HG03025 (cell line): Measurements from ENCODE around the gene TMEM181.
"Not testable (repeated sequence)": the region's sequence is repeated elsewhere in the genome, so short reads cannot be mapped to it uniquely, and the experiment has no call there.

Experiments used
- ATAC-seq: cut with Tn5 transposase; IDR thresholded peaks from one replicate; pipeline ENCODE4 v1.9.1; 2021; ENCODE audit warnings: mild to moderate bottlenecking, moderate library complexity; ENCODE audit not compliant: unreplicated experiment, low FRiP score

Gene TMEM181

DNA sequence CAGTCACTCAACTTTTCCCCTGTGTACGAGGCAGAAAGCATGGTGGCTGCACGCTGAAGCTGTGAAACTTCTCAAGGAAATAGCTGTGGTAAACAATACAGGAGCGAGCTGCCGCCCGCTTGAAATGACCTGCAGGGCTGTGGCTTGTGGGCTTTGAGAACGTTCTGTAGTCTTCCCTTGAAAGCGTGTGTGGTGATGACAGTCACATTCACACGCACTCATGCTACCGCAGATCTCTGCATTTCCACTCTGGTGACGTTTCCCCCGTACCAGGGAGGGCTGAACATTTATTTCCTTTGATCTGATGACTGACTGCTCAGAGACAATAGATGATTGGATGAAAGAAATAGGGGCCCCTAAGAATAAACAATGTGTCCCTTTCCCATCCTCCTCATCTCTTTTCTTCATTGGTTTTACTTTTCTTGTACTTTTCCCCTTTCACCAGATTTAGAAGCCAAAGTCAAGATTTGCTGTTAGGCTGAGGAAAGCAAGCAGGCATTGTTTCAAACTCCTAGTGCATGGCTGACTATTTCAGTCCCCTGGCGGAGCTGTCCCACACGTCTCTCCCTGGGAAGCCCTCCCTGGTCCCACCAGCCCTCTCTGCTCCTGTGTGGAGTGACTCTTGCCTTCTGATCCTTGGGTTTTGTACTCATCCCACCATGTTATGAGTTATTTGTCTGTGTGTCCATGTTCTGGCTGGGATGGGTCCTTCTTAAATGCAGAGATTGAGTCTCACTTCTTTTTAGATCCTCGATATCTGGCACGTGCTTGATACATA lies 93.9 kb downstream of the TMEM181 start:
- ATAC-seq, result no peak

DNA sequence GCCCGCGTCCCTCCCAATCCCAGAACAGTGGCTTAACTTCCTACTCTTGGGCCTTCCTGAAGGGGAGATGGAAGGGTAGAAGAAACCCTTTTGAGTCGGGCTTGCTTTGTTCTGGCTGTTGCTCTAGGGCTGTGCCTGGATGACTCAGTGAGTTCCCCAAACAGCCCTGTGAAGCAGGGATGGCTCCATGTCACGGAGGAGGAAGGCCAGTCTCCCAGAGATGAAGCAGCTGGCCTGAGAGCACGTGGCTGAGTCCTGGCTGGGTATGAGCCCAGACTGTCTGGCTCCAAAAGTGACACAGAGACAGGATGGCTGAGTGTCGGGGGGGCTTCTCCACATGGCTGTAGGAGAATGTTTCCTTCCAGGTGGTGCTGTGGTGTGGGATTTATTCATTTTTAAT lies 94.6 kb downstream of the TMEM181 start:
- ATAC-seq, result no peak

DNA sequence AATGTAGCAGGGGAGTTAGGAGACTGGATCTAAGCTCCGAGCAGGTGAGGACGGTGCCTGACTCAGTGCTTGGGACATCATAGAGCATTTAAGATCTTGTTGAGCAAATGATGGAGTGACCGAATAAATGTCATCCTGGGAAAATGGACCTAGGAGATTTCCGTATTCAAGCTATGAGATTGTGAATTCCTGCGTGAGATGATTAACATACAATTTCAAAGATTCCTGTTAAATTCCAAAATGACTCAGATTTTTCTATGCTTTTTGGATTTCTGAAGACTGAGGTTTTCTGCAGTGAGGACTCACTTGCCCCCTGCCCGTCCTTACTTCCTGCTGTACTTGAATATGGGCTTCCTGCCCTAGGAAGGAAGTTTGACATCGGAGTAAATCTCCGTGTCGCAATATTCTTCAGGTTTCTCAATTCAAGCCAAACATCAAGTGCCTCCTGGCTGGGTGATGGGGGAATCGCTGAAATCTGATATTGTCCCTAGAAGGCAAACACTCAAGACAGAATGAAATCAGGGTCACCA lies 95.1 kb downstream of the TMEM181 start:
- ATAC-seq, result no peak

DNA sequence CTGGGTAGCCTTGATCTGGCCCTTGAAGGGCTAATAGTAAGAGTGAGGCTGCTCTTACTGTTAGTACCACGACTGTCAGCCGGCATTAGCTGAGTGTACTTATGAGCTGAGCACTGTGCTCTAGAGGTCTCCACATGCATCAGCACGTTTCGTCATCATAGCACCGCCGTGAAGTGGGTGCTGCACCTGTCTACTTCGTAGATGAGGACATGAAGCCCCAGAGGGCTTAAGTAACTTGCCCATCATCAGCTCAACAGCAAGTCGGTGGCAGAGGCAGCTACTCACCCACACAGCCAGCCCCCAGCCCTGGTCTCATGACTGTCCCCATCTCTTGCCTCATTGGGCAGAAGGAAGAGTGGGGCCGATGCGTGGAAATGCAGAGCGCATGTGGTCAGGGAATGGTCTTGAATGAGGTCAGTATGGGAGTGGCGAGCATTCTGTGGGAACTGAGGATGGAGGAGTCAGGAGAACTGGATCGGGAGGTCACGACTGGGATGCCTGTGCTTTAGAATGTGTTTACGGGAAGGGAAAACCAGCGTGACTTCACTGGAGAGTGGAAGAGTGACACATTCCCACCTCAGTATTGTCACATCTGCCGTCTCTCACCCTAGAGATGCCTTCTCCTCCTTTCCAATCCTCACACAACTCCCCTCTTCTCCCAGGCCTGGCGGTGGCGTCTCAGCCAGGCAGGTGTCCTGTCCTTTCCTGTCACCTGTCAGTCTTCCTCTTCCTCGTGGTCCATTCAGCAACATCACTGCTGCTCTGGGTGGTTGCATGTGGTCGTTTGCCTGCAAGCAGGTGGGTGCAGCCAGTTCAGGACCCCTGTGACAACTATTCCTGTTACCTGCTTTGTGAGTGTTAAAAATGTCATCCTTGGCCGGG lies 95.9 kb downstream of the TMEM181 start:
- no peak for ATAC-seq

DNA sequence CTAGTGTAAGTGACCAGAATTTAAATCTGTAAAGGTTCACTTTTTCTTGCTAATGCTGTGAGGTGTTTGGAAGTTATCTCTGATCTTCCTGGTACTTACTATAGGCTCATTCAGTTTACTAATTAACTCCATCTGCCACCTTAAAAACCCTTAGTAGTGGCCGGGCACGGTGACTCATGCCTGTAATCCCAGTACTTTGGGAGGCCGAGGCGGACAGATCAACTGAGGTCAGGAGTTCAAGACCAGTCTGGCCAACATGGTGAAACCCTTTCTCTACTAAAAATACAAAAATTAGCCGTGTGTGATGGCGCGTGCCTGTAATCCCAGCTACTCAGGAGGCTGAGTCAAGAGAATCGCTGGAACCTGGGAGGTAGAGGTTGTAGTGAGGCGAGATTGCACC lies 97.1 kb downstream of the TMEM181 start:
- not testable (repeated sequence) for ATAC-seq

DNA sequence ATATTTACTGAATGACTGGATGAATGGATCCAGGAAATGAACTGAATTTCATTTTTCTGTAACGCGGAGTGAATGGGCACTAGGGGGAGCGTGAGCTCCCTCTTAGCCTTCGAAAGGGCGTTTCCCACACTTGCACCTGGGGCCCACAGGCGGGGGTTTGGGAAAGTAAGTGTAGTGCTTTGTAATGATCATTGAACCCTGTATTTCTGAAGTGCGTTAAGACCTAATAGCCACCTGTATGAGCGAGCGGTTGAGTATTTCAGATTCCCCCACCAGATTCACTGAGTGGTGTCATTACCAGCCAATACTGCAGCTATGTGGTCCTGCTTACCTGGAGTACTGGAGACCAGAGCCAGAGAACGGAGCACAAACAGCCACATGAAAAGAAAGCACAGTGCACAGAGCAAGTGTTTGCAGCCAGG lies 100.5 kb downstream of the TMEM181 start:
- ATAC-seq, result no peak

DNA sequence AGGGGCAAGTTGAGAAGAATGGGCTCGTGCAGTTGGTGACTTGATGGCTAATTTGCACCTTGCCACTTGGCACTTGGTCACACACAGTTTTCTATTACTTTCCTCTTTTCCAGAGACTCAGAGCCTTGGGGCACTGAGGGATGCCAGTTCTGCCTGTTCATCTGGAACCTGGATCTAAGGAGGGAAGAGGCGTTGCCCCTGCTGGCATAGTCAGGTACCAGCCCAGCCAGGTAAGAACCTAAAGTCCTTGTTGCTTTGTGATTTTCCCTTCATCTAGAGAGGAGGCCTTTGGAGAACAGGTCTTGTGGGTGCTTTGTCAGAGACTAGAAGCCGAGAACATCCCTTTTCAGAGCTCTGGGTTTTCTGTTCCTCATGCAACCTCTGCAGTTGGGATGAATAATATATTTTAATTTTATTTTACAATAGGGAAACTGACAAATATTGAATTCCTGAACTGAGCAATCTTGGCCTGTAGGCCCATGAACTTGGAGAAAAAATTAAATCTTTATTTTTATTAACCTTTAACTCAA lies 101.3 kb downstream of the TMEM181 start:
- no peak for ATAC-seq

DNA sequence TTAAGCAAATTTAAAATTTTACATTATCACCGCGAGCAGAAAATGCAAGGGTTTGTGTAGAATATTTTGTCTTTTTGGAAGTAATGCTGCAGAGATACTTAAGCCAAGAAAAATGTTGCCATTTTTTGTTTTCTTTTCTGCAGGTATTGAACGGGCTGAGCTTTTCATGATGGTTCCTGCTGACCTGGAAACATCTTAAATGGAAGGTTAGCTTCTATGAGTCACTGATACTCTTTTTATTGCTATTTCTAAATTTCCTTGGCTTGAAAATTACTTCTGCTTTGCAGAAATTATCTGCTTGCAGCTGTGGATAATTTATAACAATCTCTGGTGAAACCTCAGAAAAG lies 102.7 kb downstream of the TMEM181 start:
- ATAC-seq, result no peak

DNA sequence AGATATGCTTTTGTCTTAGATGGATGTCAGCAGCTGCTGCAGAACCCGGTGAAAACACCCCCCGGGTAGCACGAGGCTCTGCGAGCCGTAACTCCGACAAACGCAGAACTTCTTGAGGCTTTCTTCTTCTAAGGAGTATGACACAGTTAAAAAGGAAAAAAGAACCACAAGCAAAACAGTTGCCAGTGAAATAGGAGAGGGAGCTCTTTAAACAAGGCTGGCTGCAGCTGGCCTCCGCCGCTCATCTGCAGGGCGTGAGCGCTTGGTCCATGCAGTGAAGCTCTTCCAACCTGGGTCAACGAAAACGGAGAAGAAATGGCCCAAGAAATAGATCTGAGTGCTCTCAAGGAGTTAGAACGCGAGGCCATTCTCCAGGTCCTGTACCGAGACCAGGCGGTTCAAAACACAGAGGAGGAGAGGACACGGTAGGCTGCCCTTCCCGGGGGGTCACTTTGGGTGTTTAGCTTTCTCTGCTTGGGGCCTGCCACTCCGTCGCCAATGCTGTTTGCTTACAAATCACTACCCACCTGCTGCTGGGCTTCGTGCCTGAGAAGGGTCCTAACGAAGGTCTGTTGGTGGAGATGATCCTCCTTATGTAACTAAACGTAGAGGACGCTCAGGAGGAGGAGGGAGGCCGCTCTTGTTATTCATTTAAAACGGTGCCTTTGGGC lies 103.2 kb downstream of the TMEM181 start:
- ATAC-seq, result no peak

DNA sequence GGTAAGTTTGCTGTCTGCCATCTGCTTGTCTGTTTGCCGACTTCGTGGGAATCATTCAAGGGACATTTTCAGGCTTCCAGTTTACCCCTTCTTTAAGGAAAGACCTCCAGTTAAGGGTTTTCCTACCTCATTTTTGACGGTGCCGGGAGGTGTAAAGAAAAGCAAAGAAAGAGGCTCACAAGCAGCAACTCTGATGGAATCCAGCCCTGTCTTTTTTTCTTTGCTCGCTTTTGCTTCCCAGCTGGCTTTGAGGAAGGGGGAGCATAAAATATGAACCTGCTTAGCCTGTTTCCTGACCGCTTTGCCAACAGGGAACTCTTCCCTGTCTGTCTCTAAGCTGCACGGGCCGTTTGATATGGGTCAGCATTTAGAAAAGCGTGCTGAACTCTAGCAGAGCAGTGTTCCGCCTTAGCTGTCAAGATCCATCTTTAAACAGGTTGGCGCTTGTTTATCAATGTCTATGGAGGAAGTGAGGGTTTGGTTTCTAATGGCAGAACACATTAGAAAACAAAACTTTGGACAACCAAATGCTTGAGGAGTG lies 103.8 kb downstream of the TMEM181 start:
- no peak for ATAC-seq

DNA sequence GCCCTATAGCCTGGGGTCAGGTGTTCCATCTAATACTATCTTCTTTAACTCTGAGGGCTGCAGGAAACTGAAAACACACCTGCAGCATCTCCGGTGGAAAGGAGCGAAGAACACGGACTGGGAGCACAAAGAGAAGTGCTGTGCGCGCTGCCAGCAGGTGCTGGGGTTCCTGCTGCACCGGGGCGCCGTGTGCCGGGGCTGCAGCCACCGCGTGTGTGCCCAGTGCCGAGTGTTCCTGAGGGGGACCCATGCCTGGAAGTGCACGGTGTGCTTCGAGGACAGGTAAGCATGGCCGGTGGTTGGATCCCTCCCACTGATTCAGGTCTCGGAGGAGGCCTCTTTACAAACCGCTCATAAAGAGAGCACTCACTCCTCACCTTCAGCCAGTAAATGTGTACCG lies 105.4 kb downstream of the TMEM181 start:
- ATAC-seq, result no peak

DNA sequence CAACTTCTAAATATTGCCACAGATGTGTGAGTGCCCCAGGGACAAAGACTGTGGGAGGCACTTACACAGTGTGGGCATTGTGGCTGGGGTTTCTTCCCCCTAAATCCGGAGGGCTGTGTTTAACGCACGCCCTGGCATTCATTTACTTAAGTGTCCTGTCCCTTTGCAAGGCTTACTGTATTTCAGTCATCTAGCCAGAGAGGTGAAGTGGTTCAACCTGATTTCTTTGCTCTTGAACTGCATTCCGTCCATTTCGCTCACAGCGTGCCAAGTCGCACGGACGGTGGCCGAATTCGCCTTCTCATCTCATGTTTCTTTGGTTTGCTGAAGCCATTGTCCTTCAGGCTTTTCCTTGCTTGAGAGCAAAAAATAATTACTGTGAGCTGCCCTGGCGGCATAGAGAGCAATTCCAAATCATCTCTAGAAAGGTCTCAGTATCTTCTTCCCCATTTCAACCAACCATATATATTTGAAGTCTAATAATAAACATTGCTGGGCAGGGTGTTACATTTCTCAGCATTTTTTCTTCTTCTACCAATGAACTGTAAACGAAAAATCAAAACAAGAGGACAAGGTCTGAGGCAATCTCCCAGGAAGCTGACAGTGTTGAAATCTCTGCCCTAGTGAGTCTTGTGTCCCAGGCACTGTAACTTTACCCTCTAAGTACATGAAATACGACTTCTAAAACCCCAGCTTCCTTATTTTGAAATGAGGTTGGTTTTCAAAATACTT lies 106.9 kb downstream of the TMEM181 start:
- no peak for ATAC-seq

DNA sequence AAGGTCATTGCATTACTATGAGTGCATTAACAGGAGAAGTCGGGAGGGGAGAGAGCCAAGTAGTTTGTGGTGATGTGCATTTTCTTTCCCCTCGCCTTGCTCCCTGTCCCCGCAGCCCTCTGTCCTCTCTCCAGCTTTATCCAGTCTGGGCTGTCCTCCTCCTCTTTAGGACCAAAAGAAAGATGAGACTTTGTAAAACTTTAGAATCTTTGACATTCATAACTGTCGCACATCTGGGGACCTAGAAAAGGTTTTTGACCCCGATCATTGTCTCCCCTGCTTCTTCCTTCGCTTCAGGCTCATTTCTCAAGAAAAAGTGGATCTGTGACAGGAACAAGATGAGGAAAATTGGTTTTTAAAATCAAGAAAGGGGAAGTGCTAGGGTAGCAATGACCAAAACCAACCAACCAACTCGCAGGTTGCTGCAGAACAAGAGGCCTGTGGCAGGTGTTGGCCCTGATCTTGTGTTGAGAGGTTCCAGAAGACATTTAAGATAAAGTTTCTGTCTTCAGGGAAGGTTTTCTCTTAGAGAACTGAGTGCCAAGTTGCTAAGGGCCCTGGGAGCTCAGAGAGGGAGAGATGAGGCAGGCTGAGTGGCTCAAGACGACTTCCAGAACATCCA lies 107.6 kb downstream of the TMEM181 start:
- ATAC-seq, result no peak

DNA sequence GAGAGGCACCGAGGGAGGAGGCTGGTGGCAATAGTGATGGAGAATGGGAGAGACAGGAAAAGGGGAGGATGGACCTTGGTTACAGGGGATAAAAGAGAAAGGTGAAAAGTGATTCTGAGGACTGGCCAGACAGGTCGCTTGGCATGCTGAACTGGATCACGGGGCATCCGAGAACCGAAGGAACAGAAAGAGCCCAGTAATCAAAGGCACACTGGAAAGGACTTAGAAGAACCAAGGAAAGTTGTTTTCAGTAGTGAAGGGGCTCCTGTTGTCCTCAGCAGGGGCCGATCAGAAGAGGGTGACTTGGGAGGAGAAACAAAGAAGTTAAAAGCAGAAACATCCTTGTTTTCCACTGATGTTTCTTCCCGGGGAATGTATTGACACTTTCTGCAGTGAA lies 108.8 kb downstream of the TMEM181 start:
- no peak for ATAC-seq

DNA sequence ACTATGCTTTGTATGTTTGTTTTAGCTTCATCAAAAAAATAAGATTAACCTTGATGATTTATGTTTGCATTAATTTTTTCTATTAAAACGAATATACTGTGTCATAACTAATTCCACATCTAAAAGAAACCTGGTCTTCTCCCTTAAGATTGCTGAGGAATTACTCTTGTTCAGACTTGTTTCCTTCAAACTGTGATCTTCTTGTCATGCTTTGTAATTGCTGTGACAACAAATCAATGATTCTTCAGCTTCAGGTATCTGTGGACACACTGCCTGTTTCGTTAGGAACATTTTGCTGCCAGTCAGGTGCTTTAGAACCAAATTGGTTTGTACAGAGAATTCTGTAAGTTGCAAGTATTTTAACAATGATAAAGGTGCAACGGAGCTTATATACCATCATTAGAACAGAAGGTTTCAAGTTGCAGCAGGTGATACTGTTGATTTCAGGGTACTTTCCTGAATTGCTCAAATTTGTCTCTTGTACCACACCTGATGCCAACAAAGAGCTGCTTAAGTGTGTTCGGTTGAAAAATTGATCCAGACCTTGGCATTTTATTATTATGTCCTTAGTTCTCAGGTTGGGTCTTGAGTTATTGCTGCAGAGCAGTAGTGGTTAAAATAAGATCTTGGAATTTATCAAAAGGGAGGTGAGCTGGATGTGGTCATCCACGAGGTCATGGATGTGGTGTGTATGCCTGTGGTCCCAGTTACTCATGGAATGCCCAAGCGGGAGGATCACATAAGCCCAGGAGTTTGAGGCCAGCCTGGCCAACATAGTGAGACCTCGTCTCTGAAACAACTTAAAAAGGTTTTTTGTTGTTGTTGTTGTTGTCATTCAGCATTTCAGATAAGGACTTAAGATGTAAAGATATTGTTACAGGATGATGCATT lies 109.5 kb downstream of the TMEM181 start:
- ATAC-seq, result no peak

DNA sequence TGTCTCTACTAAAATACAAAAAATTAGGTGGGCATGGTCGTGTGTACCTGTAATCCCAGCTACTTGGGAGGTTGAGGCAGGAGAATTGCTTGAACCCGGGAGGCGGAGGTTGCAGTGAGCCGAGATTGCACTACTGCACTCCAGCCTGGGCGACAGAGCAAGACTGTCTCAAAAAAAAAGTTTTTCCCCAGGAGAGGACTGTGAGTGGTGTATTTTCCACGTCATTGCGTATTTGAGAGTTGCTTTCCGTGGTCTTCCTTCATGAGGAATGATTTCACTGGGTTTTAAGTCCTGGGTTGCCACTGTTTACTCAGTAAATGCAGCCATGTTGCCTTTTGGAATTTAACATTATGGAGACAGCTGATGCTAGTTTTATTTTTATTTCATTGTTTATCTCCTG lies 112.2 kb downstream of the TMEM181 start:
- ATAC-seq, result not testable (repeated sequence)

DNA sequence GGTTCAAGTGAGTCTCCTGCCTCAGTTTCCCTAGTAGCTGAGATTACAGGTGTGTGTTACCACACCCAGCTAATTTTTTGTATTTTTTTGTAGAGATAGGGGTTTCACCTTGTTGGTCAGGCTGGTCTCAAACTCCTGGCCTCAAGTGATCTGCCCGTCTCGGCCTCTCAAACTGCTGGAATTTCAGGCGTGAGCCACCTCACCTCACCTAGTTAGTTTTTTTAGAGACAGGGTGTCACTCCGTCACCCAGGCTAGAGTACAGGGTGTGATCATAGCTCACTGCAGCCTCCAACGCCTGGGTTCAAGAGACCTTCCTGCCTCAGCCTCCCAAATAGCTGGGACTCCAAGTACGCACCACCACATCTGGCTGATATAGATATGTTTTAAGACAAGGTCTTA lies 112.8 kb downstream of the TMEM181 start:
- ATAC-seq, result no peak

DNA sequence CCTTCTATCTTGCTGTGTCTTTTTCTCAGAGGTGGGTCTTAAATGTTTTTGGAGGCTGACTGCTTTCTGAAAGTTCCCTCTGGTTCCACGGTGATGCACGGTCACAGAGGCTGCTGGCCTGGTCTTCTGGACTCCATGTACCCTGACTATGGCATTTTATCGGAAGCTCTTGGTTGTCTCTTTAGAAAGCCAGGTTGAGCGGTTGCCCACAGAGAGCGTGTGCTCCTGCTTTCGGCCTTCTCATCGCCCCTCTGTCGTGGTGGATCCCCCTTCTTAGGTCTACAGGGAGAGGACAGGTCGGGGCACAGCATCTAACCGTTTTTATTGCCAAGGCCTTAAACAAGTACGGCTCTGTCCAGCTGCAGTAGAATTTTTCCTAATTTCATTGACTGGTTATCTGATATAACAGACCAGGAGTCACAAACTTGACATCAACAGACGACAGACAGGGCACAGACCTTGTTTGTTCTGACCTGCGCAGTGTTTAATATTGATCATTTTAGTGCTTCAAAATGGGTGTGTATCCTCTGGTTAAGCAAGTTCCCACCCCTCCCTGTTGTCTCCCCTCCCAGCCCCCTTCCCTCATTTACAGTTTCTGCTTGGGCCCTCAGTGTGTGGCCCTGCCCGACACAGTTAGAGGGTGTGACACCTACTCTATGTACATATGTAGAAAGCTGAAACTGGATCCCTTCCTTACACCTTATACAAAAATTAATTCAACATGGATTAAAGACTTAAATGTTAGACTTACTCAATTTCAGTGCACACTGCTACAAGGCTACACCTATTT lies 114.6 kb downstream of the TMEM181 start:
- ATAC-seq, result no peak
